ENCODE data around the gene MSRB1.

The MSRB1 gene

GRCh38 chr16:1942810-1943726, at the start of gene MSRB1:
MSRB1 (minus strand) TSS chr16:1943199; CDS start chr16:1943156, 43 bp downstream.
- peak; percentile 98 for DNase-seq

- peak; percentile 82 for DNase-seq
Observed at GRCh38 chr16:1991948-1992703, 49.1 kb upstream of the MSRB1 start.

- DNase-seq, result no peak
Observed at GRCh38 chr16:1991588-1991947, 48.6 kb upstream of the MSRB1 start.

- DNase-seq, result no peak
Observed at GRCh38 chr16:1991135-1991551, 48.1 kb upstream of the MSRB1 start.

GRCh38 chr16:1990351-1991134, 47.5 kb upstream of the MSRB1 start:
- no peak for DNase-seq

GRCh38 chr16:1990101-1990350, 47.0 kb upstream of the MSRB1 start:
- no peak for DNase-seq

GRCh38 chr16:1989209-1990100, 46.5 kb upstream of the MSRB1 start, which contains the start of gene SYNGR3:
SYNGR3 (plus strand) TSS chr16:1989970; CDS start chr16:1990103, 133 bp downstream.
- no peak for DNase-seq

- DNase-seq, result no peak
Observed at GRCh38 chr16:1987198-1987597, 44.2 kb upstream of the MSRB1 start.

GRCh38 chr16:1985466-1986150, 42.6 kb upstream of the MSRB1 start:
- DNase-seq, result no peak

GRCh38 chr16:1984347-1985225, 41.6 kb upstream of the MSRB1 start:
- no peak for DNase-seq

GRCh38 chr16:1983544-1984346, 40.7 kb upstream of the MSRB1 start, which contains the start of gene GFER:
GFER (plus strand) TSS chr16:1984193; CDS start chr16:1984219, 26 bp downstream.
- DNase-seq, result peak; percentile 73

GRCh38 chr16:1982991-1983543, 40.1 kb upstream of the MSRB1 start:
- DNase-seq, result no peak

- no peak for DNase-seq
Observed at GRCh38 chr16:1982013-1982433, 39.0 kb upstream of the MSRB1 start.

- no peak for DNase-seq
Observed at GRCh38 chr16:1981398-1981836, 38.4 kb upstream of the MSRB1 start, which contains the start of gene NOXO1. NOXO1 (minus strand) TSS chr16:1981469; CDS start chr16:1981179, 290 bp downstream.

GRCh38 chr16:1980770-1981087, 37.7 kb upstream of the MSRB1 start:
- DNase-seq, result no peak

- DNase-seq, result no peak
Observed at GRCh38 chr16:1980030-1980769, 37.2 kb upstream of the MSRB1 start.

- no peak for DNase-seq
Observed at GRCh38 chr16:1979271-1980029, 36.5 kb upstream of the MSRB1 start.

All from MV-4-11 (cell line).